ENCODE data around the gene CACNA1C.

DNA sequence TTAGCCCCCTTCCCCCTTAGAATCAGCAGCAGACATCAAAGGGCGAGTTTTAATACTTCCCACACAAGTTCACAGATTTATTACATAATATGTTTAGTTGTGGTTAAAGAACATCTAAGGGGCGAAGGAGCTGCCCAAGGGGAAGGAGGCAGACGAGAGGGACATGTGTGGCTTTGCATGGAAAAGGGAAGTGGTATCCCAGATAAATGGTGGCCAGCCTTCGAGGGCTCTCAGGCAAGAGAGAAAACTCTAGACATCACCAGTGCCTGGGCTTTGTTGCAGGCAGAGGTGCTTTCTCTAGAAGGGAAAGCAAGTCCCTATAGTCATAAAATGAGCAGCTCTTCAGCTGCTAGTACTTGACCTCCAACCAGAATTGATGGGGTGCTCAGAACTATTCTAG is 121.2 kb downstream of the CACNA1C start:
- TF ChIP-seq, protein P1, sequence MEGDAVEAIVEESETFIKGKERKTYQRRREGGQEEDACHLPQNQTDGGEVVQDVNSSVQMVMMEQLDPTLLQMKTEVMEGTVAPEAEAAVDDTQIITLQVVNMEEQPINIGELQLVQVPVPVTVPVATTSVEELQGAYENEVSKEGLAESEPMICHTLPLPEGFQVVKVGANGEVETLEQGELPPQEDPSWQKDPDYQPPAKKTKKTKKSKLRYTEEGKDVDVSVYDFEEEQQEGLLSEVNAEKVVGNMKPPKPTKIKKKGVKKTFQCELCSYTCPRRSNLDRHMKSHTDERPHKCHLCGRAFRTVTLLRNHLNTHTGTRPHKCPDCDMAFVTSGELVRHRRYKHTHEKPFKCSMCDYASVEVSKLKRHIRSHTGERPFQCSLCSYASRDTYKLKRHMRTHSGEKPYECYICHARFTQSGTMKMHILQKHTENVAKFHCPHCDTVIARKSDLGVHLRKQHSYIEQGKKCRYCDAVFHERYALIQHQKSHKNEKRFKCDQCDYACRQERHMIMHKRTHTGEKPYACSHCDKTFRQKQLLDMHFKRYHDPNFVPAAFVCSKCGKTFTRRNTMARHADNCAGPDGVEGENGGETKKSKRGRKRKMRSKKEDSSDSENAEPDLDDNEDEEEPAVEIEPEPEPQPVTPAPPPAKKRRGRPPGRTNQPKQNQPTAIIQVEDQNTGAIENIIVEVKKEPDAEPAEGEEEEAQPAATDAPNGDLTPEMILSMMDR (conservative IDR thresholded peaks at IDR 0.05; ENCODE audit: low read depth, low read length), result no peak
- no peak for TF ChIP-seq EZH2 (IDR thresholded peaks at IDR 0.05; ENCODE audit: borderline replicate concordance, low read depth, low read length, poor library complexity, severe bottlenecking)

Measured in A673 (cell line).